Smooth muscle cell (in vitro differentiated cells): ENCODE data around the gene ZNF492. TPM values are rescaled to one million over a fixed set of nuclear protein-coding genes. Genes with fewer than 3 reads are reported as not detected.

Experiments used
- DNase-seq: peaks from one replicate; lab custom pipeline; 2025; ENCODE audit not compliant: unreplicated experiment; lab: John Stamatoyannopoulos, UW
- H2AFZ ChIP-seq: fragments of 200-600 bp; sonication (generic); 2 replicates; pipeline ENCODE4 v1.6.0; 2016; ENCODE audit warnings: antibody characterized with exemption, low read depth, mild to moderate bottlenecking
- H3F3A ChIP-seq: fragments of 200-600 bp; sonication (generic); 2 replicates; pipeline ENCODE4 v1.6.0; 2017; ENCODE audit warnings: antibody characterized with exemption, low read depth
- H3K27ac ChIP-seq: fragments of 200-600 bp; sonication (generic); 2 replicates; pipeline ENCODE4 v1.5.1; 2016; ENCODE audit warnings: low read depth, mild to moderate bottlenecking
- H3K27me3 ChIP-seq: fragments of 200-600 bp; sonication (generic); 2 replicates; pipeline ENCODE4 v1.6.1; 2016; ENCODE audit warnings: low read depth, mild to moderate bottlenecking
- H3K36me3 ChIP-seq: fragments of 200-600 bp; sonication (generic); 2 replicates; pipeline ENCODE4 v1.5.1; 2016; ENCODE audit warnings: low read depth
- H3K4me1 ChIP-seq: fragments of 200-600 bp; sonication (generic); 2 replicates; pipeline ENCODE4 v1.5.1; 2016; ENCODE audit warnings: low read depth
- H3K4me2 ChIP-seq: fragments of 200-600 bp; sonication (generic); 2 replicates; pipeline ENCODE4 v1.6.0; 2016; ENCODE audit warnings: mild to moderate bottlenecking
- H3K4me3 ChIP-seq: fragments of 200-600 bp; sonication (generic); 2 replicates; pipeline ENCODE4 v1.5.1; 2016; ENCODE audit warnings: mild to moderate bottlenecking
- H3K79me2 ChIP-seq: fragments of 200-600 bp; sonication (generic); 2 replicates; pipeline ENCODE4 v1.6.0; 2016; ENCODE audit warnings: low read depth, mild to moderate bottlenecking
- H3K9ac ChIP-seq: fragments of 200-600 bp; sonication (generic); 2 replicates; pipeline ENCODE4 v1.6.0; 2016; ENCODE audit warnings: low read depth
- H3K9me3 ChIP-seq: fragments of 200-600 bp; sonication (generic); replicated peaks from 2 replicates; pipeline ENCODE4 v1.5.1; 2016; ENCODE audit warnings: low read depth
- H4K20me1 ChIP-seq: fragments of 200-600 bp; sonication (generic); 2 replicates; pipeline ENCODE4 v1.6.0; 2016; ENCODE audit warnings: low read depth
- WGBS: methylation state at CpG from one replicate; pipeline ENCODE4 v1.1.7; 2016; ENCODE audit warnings: low lambda C conversion rate; 5-methylcytosine and 5-hydroxymethylcytosine counted together
- polyA plus RNA-seq: library from polyadenylated mRNA; unstranded; fragments of >200 nt; fragmentation: Nextera tagmentation; extraction: Ambion mirVana; gene quantifications from 2 replicates; pipeline ENCODE4 v1.2.1, GENCODE V29; 2016
- total RNA-seq: library from RNA; depleted of rRNA; stranded (reverse); fragments of >200 nt; gene quantifications from 2 replicates; pipeline ENCODE4 v1.2.3, GENCODE V29; 2014
- TF ChIP-seq, protein P1 (sequence below): fragments of 200-600 bp; sonication (generic); IDR thresholded peaks from 2 replicates; pipeline ENCODE4 v1.5.1; 2017; ENCODE audit warnings: borderline replicate concordance, mild to moderate bottlenecking, antibody characterized with exemption; ENCODE audit not compliant: insufficient read depth, poor library complexity, severe bottlenecking

Gene ZNF492
- total and polyA plus RNA-seq, 2 experiments from 2014 or later, result not detected

DNA sequence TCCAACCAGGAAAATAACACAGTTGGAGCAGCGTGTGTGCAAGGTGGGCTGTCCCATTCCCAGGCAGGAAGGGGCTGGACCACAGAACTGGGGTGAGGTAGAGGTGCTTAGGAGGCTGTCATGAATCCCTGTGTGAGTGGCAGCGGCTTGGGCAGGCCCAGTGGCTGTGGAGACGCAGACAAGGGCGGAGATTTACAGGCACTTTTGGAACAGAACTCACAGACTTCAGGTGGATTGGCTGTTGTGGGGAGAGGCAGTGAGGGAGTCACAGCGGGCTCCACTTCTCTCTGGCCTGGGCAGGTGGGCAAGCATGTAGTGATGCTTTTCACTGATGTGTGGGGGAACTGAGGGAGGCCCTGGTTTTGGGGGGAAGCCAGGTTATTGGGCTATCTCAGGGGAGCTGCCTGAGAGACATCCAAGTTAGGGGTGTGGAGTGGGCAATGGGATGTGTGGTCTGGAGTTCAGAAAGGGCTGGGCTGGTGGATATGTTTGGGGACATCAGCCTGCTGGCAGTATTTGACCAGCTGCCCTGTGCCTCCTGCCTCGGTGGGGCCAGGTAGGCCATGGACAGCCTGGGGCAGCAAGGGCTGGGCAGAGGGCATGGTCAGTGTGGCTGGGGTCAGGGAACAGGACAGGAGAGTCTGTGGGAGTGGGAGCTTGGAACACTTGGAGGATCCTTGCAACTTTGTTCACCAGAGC lies 27.0 kb upstream of the ZNF492 start:
- Histone ChIP-seq H4K20me1 (no peaks in the 10 kb centered on the region), H3K27me3 (no peaks in the 10 kb centered on the region), H3K79me2 (no peaks in the 10 kb centered on the region), H3F3A (no peaks in the 10 kb centered on the region), H3K27ac (no peak overlapping the region), H2AFZ (no peak overlapping the region), H3K36me3 (no peaks in the 10 kb centered on the region), H3K4me1 (no peaks in the 10 kb centered on the region), H3K9me3 (no peaks in the 10 kb centered on the region), H3K9ac (no peak overlapping the region), H3K4me2 (no peak overlapping the region), H3K4me3 (no peak overlapping the region)
- TF ChIP-seq, protein P1, sequence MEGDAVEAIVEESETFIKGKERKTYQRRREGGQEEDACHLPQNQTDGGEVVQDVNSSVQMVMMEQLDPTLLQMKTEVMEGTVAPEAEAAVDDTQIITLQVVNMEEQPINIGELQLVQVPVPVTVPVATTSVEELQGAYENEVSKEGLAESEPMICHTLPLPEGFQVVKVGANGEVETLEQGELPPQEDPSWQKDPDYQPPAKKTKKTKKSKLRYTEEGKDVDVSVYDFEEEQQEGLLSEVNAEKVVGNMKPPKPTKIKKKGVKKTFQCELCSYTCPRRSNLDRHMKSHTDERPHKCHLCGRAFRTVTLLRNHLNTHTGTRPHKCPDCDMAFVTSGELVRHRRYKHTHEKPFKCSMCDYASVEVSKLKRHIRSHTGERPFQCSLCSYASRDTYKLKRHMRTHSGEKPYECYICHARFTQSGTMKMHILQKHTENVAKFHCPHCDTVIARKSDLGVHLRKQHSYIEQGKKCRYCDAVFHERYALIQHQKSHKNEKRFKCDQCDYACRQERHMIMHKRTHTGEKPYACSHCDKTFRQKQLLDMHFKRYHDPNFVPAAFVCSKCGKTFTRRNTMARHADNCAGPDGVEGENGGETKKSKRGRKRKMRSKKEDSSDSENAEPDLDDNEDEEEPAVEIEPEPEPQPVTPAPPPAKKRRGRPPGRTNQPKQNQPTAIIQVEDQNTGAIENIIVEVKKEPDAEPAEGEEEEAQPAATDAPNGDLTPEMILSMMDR, result no peak
- 51% methylated on average over 6 of the region's 6 CpGs for WGBS
- no peak for DNase-seq

DNA sequence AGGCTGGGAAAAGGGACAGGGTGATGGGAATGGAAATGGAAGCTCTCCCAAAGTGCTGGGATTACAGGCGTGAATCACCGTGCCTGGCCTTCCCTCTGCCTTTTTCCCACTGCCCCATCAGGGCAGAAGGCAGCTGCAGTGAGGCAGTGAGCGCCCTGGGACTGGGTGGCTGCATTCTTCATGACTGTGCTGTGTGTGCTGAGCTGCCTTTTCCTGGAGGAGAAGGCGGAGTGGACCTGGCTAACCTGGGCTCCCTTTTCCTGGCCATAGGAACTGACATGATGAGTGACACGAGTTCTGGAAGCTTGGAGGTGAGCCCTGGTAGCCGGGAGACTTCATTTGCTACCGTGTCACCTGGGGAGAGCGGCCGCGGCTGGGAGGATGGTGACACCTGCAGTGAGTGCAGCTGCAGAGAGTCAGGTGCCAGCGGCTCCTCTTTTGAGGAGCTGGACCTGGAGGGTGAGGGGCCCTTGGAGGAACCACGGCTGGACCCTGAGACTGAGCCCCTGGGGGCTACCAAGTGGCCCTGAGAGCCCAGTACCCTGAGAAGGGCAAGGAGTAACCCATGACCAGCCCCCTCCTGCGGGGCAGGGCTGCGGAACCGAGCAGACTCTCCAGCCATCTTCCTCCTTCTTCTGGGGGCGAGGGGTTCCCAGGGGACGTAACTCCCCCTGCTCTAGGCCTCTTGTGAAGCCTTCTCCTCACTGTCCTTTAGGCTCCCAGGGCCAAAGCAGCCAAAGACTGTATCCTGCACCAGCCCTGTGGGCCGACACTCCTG lies 26.3 kb upstream of the ZNF492 start:
- no peak overlapping the region for H2AFZ ChIP-seq
- H3F3A ChIP-seq, result no peaks in the 10 kb centered on the region
- DNase-seq, result no peak
- H3K9ac ChIP-seq, result no peak overlapping the region
- H3K79me2 ChIP-seq, result no peaks in the 10 kb centered on the region
- WGBS, result 63% methylated on average over 18 of the region's 18 CpGs
- no peaks in the 10 kb centered on the region for H3K36me3 ChIP-seq
- no peak overlapping the region for H3K4me3 ChIP-seq
- H4K20me1 ChIP-seq, result no peaks in the 10 kb centered on the region
- no peak overlapping the region for H3K4me2 ChIP-seq
- H3K4me1 ChIP-seq, result no peaks in the 10 kb centered on the region
- H3K9me3 ChIP-seq, result peaks cover 3% of the 10 kb centered on the region
- H3K27me3 ChIP-seq, result no peaks in the 10 kb centered on the region
- TF ChIP-seq, protein P1, result no peak
- H3K27ac ChIP-seq, result no peak overlapping the region

DNA sequence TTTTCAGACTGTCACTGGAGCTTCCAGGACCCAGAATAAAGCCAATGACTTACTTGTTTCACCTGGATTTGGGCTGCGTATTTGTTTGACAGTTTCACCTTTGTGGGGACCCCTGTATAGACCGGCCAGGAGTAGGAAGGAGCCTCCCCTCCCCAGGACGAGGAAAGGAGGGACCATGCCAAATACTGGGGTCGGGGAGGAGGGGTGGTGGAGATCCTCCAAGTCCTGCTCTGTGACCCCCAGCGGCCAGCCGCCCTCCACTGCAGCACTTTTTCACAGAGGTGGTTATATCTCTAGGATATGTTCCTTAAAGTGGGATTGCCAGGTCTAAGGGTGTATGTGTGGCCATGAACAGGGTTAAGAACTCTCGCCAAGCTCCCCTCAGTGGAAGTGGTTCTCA lies 25.7 kb upstream of the ZNF492 start:
- H4K20me1 ChIP-seq, result no peaks in the 10 kb centered on the region
- no peak for DNase-seq
- no peak overlapping the region for H3K27ac ChIP-seq
- no peaks in the 10 kb centered on the region for H3K27me3 ChIP-seq
- no peak overlapping the region for H3K9ac ChIP-seq
- H3K4me3 ChIP-seq, result no peak overlapping the region
- H3K4me1 ChIP-seq, result no peaks in the 10 kb centered on the region
- no peaks in the 10 kb centered on the region for H3K79me2 ChIP-seq
- H3K9me3 ChIP-seq, result peaks cover 3% of the 10 kb centered on the region
- WGBS, result 77% methylated on average over 7 of the region's 7 CpGs
- H3K4me2 ChIP-seq, result no peak overlapping the region
- H2AFZ ChIP-seq, result no peak overlapping the region
- TF ChIP-seq, protein P1, result no peak
- no peaks in the 10 kb centered on the region for H3F3A ChIP-seq
- no peaks in the 10 kb centered on the region for H3K36me3 ChIP-seq

DNA sequence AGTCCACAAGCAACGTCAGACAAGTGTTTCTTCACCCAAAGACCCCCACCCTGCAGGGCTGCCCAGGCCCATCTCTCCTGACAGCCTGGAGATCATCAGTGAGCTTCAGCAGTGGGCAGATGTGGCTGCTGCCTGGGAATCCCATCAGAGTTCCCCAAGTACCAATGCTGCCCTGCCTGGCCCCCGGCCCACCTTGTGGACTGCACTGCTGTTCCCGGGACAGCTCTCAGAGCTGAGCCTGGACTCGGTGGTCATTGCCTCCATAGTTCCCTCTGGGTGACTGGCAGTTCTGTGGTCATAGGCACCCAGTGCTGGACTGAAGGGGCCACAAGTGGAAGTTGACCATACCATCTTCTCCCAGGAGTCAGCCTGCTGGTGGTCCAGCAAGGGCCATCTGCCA lies 24.5 kb upstream of the ZNF492 start:
- Histone ChIP-seq H3K9me3 (peaks cover 3% of the 10 kb centered on the region), H3K4me3 (no peak overlapping the region), H3K4me1 (no peaks in the 10 kb centered on the region), H2AFZ (no peak overlapping the region), H3K4me2 (no peak overlapping the region), H3K36me3 (no peaks in the 10 kb centered on the region), H4K20me1 (no peaks in the 10 kb centered on the region), H3K27ac (no peak overlapping the region), H3K79me2 (no peaks in the 10 kb centered on the region), H3F3A (no peaks in the 10 kb centered on the region), H3K27me3 (no peaks in the 10 kb centered on the region), H3K9ac (no peak overlapping the region)
- TF ChIP-seq, protein P1, result no peak
- WGBS, result 70% methylated on average over 4 of the region's 4 CpGs
- DNase-seq, result no peak
